Activated naive CD4-positive, alpha-beta T cell treated with anti-CD3 and anti-CD28 coated beads, Interleukin-2, amount 50 U/mL, for 72 hours (primary cell): Measurements from ENCODE around the gene INTS6L. TPM values are rescaled to one million over a fixed set of nuclear protein-coding genes. Genes with fewer than 3 reads are reported as not detected.

Source experiments
- ATAC-seq, 2 donors: fragments of 150-1000 bp; cut with Tn5 transposase; 2 replicates each; pipeline ENCODE4 v1.10.0; 2021; ENCODE audit warnings: mild to moderate bottlenecking in 2 of 2, moderate library complexity in 2 of 2
- DNase-seq, 2 donors: peaks; one replicate each; pipeline ENCODE4 v3.0.0; 2021 to 2022; ENCODE audit warnings: low spot score in 2 of 2
- H3K27ac Mint-ChIP-seq, 2 donors: one replicate each; pipeline ENCODE4 v1.8.0; 2022; ENCODE audit warnings: mild to moderate bottlenecking in 2 of 2, mixed read lengths in 2 of 2
- H3K36me3 Mint-ChIP-seq, 2 donors: one replicate each; pipeline ENCODE4 v1.8.0; 2022; ENCODE audit warnings: mixed read lengths in 2 of 2
- H3K9me3 Mint-ChIP-seq, 2 donors: one replicate each; pipeline ENCODE4 v1.8.0; 2022; ENCODE audit warnings: mixed read lengths in 2 of 2
- total RNA-seq, 2 donors: library from RNA; stranded (reverse); gene quantifications; one replicate each; pipeline ENCODE4 v1.2.3, GENCODE V29; 2022

Gene INTS6L
- total RNA-seq, 2 donors from 2014 or later, result 26.0 to 30.3 TPM

GRCh38 chrX:135516376-135516775, 4.1 kb upstream of the INTS6L start:
- DNase-seq (no peak), ATAC-seq (no peak)
- H3K9me3 Mint-ChIP-seq, result peaks cover 0 to 4% of the 10 kb centered on the region in 2 donors
- peak overlapping the region in 1 of 2 donors; percentile 51 for H3K27ac Mint-ChIP-seq
- H3K36me3 Mint-ChIP-seq, result peaks cover 5 to 6% of the 10 kb centered on the region in 2 donors

GRCh38 chrX:135518161-135518560, 2.3 kb upstream of the INTS6L start:
- DNase-seq, result no peak
- H3K27ac Mint-ChIP-seq, result no peak overlapping the region
- no peak for ATAC-seq
- H3K9me3 Mint-ChIP-seq, result peaks cover 0 to 4% of the 10 kb centered on the region in 2 donors
- H3K36me3 Mint-ChIP-seq, result peaks cover 14 to 16% of the 10 kb centered on the region in 2 donors

- Mint-ChIP-seq H3K27ac (peak overlapping the region; percentile 96 to 100), H3K9me3 (peaks cover 0 to 4% of the 10 kb centered on the region in 2 donors), H3K36me3 (peaks cover 14 to 16% of the 10 kb centered on the region in 2 donors)
- DNase-seq (no peak), ATAC-seq (no peak)
These were observed 373 bp upstream of the INTS6L start for GRCh38 chrX:135520022-135520552.

- DNase-seq (peak; percentile 66 to 86), ATAC-seq (peak; percentile 74 to 75)
- Mint-ChIP-seq H3K9me3 (no peaks in the 10 kb centered on the region), H3K36me3 (peaks cover 20 to 24% of the 10 kb centered on the region in 2 donors), H3K27ac (peak overlapping the region; percentile 96 to 97)
These were observed 1.1 kb downstream of the INTS6L start for GRCh38 chrX:135521405-135522131.

GRCh38 chrX:135522132-135522530, 1.7 kb downstream of the INTS6L start:
- Mint-ChIP-seq H3K36me3 (peaks cover 21 to 25% of the 10 kb centered on the region in 2 donors), H3K27ac (peak overlapping the region; percentile 96 to 97), H3K9me3 (no peaks in the 10 kb centered on the region)
- ATAC-seq (no peak), DNase-seq (no peak)

- DNase-seq, result no peak
- Mint-ChIP-seq H3K9me3 (no peaks in the 10 kb centered on the region), H3K36me3 (peaks cover 21 to 25% of the 10 kb centered on the region in 2 donors), H3K27ac (peak overlapping the region; percentile 79 to 96)
- no peak for ATAC-seq
These were observed 2.6 kb downstream of the INTS6L start for GRCh38 chrX:135522878-135523693.

- H3K27ac Mint-ChIP-seq, result no peak overlapping the region
- DNase-seq (no peak), ATAC-seq (no peak)
- H3K9me3 Mint-ChIP-seq, result no peaks in the 10 kb centered on the region
- H3K36me3 Mint-ChIP-seq, result peaks cover 14 to 19% of the 10 kb centered on the region in 2 donors
These were observed 7.8 kb downstream of the INTS6L start for GRCh38 chrX:135528254-135528653.

- no peak for ATAC-seq
- Mint-ChIP-seq H3K36me3 (peaks cover 14 to 21% of the 10 kb centered on the region in 2 donors), H3K27ac (no peak overlapping the region), H3K9me3 (no peaks in the 10 kb centered on the region)
- DNase-seq, result no peak
These were observed 8.3 kb downstream of the INTS6L start for GRCh38 chrX:135528756-135529155.

GRCh38 chrX:135530097-135530496, 9.6 kb downstream of the INTS6L start:
- Mint-ChIP-seq H3K27ac (no peak overlapping the region), H3K9me3 (no peaks in the 10 kb centered on the region), H3K36me3 (peaks cover 14 to 28% of the 10 kb centered on the region in 2 donors)
- ATAC-seq, result no peak
- no peak for DNase-seq

- H3K9me3 Mint-ChIP-seq, result no peaks in the 10 kb centered on the region
- peaks cover 6 to 20% of the 10 kb centered on the region in 2 donors for H3K36me3 Mint-ChIP-seq
- DNase-seq, result no peak
- H3K27ac Mint-ChIP-seq, result peak overlapping the region; percentile 36 to 57
- no peak for ATAC-seq
These were observed 11.4 kb downstream of the INTS6L start for GRCh38 chrX:135531813-135532212.

GRCh38 chrX:135535077-135535940, 14.8 kb downstream of the INTS6L start:
- ATAC-seq, result no peak
- H3K9me3 Mint-ChIP-seq, result no peaks in the 10 kb centered on the region
- peaks cover 6 to 24% of the 10 kb centered on the region in 2 donors for H3K36me3 Mint-ChIP-seq
- no peak for DNase-seq
- no peak overlapping the region for H3K27ac Mint-ChIP-seq

GRCh38 chrX:135536877-135537276, 16.4 kb downstream of the INTS6L start:
- ATAC-seq, result peak in 1 of 2 donors; percentile 45
- peak overlapping the region in 1 of 2 donors; percentile 14 for H3K27ac Mint-ChIP-seq
- no peak for DNase-seq
- H3K36me3 Mint-ChIP-seq, result peaks cover 0 to 16% of the 10 kb centered on the region in 2 donors
- H3K9me3 Mint-ChIP-seq, result no peaks in the 10 kb centered on the region

GRCh38 chrX:135541351-135541750, 20.9 kb downstream of the INTS6L start:
- no peaks in the 10 kb centered on the region for H3K9me3 Mint-ChIP-seq
- peaks cover 4 to 6% of the 10 kb centered on the region in 2 donors for H3K36me3 Mint-ChIP-seq
- ATAC-seq, result no peak
- H3K27ac Mint-ChIP-seq, result no peak overlapping the region
- no peak for DNase-seq

- no peaks in the 10 kb centered on the region for H3K9me3 Mint-ChIP-seq
- no peak overlapping the region for H3K27ac Mint-ChIP-seq
- H3K36me3 Mint-ChIP-seq, result peaks cover 0 to 4% of the 10 kb centered on the region in 2 donors
- ATAC-seq (no peak), DNase-seq (no peak)
These were observed 22.7 kb downstream of the INTS6L start for GRCh38 chrX:135543172-135543571.

- Mint-ChIP-seq H3K9me3 (no peaks in the 10 kb centered on the region), H3K36me3 (peaks cover 0 to 4% of the 10 kb centered on the region in 2 donors), H3K27ac (no peak overlapping the region)
- DNase-seq, result peak in 1 of 2 donors; percentile 22
- ATAC-seq, result peak; percentile 34 to 48
These were observed 23.5 kb downstream of the INTS6L start for GRCh38 chrX:135543924-135544323.

GRCh38 chrX:135544338-135544948, 24.0 kb downstream of the INTS6L start:
- ATAC-seq (no peak), DNase-seq (no peak)
- H3K27ac Mint-ChIP-seq, result peak overlapping the region in 1 of 2 donors; percentile 37
- H3K36me3 Mint-ChIP-seq, result peaks cover 0 to 4% of the 10 kb centered on the region in 2 donors
- no peaks in the 10 kb centered on the region for H3K9me3 Mint-ChIP-seq
